AG10803 (cell line): ENCODE results near the gene PLK2.

ENCODE experiments used
- DNase-seq: peaks from one replicate; pipeline ENCODE4 v3.0.0; 2010; ENCODE audit warnings: low read depth
- H3K4me3 ChIP-seq: 2 replicates; pipeline ENCODE4 v1.5.1; 2011; ENCODE audit warnings: mild to moderate bottlenecking, low read length, control low read depth
- TF ChIP-seq, protein P1 (sequence below): conservative IDR thresholded peaks from 2 replicates; pipeline ENCODE4 v1.5.1; 2011; ENCODE audit warnings: mild to moderate bottlenecking, low read length, control low read depth, inconsistent platforms

The PLK2 gene

DNA sequence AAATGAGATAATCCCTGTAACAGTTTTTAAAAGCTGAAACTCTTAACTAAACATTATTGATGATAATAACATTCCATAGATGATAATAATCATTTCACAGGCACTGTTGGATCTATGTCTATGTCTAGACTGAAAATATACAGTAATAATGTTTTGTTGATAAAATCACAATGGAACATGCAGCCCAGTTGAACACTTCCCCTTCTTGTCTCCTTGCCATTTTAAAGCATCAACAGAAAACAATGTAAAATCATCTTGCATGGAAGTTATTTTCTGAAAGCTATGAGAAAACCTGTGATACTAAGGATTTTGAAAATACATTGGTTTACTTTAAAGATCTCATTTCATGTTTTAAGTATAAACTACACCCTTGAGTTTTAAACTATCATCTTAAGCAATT lies 33.3 kb upstream of the PLK2 start:
- DNase-seq = no peak
- no peak overlapping the region for H3K4me3 ChIP-seq
- TF ChIP-seq, protein P1, sequence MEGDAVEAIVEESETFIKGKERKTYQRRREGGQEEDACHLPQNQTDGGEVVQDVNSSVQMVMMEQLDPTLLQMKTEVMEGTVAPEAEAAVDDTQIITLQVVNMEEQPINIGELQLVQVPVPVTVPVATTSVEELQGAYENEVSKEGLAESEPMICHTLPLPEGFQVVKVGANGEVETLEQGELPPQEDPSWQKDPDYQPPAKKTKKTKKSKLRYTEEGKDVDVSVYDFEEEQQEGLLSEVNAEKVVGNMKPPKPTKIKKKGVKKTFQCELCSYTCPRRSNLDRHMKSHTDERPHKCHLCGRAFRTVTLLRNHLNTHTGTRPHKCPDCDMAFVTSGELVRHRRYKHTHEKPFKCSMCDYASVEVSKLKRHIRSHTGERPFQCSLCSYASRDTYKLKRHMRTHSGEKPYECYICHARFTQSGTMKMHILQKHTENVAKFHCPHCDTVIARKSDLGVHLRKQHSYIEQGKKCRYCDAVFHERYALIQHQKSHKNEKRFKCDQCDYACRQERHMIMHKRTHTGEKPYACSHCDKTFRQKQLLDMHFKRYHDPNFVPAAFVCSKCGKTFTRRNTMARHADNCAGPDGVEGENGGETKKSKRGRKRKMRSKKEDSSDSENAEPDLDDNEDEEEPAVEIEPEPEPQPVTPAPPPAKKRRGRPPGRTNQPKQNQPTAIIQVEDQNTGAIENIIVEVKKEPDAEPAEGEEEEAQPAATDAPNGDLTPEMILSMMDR = no peak

DNA sequence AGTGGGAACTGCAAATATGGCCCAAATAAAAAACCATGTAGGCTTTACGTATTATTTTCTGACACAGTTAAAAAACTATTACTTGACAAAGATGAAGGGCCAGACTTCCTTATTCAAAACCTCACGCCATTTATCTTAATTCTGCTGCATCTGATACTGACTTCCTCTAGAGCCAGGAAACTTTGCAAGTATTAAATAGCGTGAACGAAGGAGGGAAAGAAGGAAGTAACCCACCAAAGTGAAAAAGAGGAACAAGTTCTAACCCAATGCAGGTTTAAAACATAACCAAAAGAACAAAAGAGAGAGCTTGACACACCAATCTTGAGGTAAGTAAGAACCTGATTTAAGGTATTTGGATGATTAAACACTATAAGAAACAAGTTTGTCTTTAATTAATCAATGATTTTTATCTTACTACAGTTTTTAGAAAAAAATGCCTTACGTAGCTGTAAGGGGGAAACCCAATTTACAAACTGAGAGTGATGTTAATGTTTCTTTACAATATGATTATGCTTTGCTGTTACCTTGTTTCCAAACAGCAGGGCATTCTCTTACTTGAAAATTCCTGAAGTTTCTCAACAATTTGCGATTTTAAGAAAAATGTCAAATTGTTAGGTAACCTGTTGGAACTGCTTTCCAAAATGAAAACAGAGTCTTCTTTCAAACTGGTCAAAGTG lies 31.5 kb upstream of the PLK2 start, which contains the start of gene GAPT:
Gene GAPT, plus strand, starts transcription at position 220 of the 677 bp plus-strand sequence. CDS start 3,102 bp downstream, outside the sequence.
- no peak within 1 kb of the TSS for H3K4me3 ChIP-seq
- no peak for DNase-seq
- TF ChIP-seq, protein P1 = no peak

DNA sequence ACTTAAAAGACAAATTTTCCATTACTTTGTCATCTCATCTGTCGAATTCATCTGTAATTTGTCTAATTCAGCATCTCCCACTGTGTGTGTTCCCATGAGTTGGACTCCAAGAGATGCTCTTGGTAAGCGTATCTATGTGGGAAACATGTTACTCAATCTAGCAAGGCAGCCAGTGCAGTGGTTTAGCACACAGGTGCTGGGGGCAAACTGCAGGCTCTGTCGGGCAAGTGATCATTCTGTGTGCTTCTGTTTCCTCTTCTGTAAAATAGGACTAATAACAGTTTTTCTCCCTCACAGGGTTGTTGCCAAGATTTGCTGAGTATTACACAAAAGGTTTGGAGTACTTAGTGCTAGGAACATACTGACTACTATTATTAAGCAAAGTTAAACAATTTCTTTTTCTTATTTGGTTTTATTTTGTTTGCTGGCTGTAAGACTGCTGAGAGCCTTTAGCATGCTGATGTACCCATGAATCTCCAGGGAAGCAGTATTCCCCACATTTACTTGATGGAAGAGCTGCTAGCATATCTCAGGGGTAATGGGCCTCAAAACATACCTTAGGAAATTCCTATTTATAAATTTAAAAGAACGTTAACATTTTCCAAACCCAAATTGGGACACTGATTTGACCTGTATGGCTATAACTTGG lies 30.6 kb upstream of the PLK2 start:
- no peak overlapping the region for H3K4me3 ChIP-seq
- TF ChIP-seq, protein P1 = no peak
- DNase-seq = no peak

DNA sequence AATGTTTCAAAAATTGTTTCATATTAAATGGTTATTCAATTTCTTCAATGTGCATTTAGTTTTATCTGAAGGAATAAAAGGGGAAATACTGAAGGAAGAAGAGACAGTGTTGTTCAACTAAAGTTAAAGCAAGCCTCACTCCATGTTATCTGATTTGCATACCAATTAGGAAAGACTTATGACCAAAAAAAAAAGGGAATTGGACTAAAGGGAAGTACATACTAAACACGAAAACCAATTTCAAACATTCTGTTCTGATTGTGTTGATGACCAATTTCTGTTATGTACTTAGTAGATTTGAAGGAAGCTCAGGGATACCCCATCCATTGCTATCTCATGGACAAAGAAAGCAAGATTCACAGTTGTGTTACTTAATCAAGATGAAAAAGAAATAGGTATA lies 26.4 kb upstream of the PLK2 start:
- H3K4me3 ChIP-seq = no peak overlapping the region
- DNase-seq = no peak
- TF ChIP-seq, protein P1 = no peak

DNA sequence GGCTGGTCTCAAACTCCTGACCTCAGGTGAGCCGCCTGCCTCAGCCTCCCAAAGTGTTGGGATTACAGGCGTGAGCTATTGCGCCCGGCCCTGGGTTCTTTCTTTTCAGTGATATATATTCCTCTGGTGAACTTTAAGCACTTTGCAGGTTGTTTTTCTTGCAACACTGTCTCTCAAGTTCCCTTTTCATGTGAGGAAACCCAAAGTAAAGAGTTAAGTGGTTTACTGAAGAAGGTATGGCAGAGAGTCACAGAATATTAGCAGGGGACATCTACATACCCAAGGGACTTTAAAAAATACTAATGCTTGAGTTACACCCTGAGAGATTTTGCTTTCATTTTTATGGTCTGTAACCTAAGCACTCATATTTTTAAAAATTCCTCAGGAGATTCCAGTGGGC lies 24.6 kb upstream of the PLK2 start:
- no peak overlapping the region for H3K4me3 ChIP-seq
- no peak for DNase-seq
- TF ChIP-seq, protein P1 = no peak

DNA sequence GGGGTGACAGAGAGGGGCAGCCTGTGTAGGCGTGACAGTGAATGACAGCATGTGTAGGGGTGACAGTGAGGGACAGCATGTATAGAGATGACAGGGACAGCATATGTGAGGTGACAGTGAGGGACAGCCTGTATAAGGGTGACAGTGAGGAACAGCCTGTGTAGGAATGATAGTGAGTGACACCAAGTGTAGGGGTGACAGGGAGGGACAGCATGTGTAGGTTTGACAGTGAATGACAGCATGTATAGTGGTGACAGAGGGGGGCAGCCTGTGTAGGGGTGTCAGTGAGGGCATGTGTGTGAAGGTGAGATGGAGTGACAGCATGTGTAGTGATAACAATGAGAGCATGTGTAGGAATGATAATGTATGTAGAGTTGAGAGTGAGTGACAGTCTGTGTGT lies 22.6 kb upstream of the PLK2 start:
- no peak for DNase-seq
- H3K4me3 ChIP-seq = no peak overlapping the region
- TF ChIP-seq, protein P1 = no peak

DNA sequence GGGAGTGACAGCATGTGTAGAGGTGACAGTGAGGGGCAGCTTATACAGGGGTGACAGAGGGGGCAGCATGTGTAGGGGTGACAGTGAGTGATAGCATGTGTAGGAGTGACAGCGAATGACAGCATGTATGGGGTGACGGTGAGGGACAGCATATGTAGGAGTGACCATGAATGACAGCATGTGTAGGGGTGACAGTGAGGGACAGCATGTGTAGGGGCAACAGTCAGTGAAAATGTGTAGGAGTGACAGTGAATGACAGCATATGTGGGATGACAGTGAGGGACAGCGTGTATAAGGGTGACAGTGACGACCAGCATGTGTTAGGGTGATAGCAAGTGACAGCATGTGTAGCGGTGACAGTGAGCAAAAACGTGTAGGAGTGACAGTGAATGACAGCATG lies 21.9 kb upstream of the PLK2 start:
- no peak overlapping the region for H3K4me3 ChIP-seq
- DNase-seq = no peak
- TF ChIP-seq, protein P1 = no peak
